Smooth muscle cell (in vitro differentiated cells): ENCODE data around the gene EPHA2. TPM values are rescaled to one million over a fixed set of nuclear protein-coding genes. Genes with fewer than 3 reads are reported as not detected.

Experiments used
- DNase-seq: peaks from one replicate; lab custom pipeline; 2025; ENCODE audit not compliant: unreplicated experiment; lab: John Stamatoyannopoulos, UW
- H2AFZ ChIP-seq: fragments of 200-600 bp; sonication (generic); 2 replicates; pipeline ENCODE4 v1.6.0; 2016; ENCODE audit warnings: antibody characterized with exemption, low read depth, mild to moderate bottlenecking
- H3F3A ChIP-seq: fragments of 200-600 bp; sonication (generic); 2 replicates; pipeline ENCODE4 v1.6.0; 2017; ENCODE audit warnings: antibody characterized with exemption, low read depth
- H3K27ac ChIP-seq: fragments of 200-600 bp; sonication (generic); 2 replicates; pipeline ENCODE4 v1.5.1; 2016; ENCODE audit warnings: low read depth, mild to moderate bottlenecking
- H3K27me3 ChIP-seq: fragments of 200-600 bp; sonication (generic); 2 replicates; pipeline ENCODE4 v1.6.1; 2016; ENCODE audit warnings: low read depth, mild to moderate bottlenecking
- H3K36me3 ChIP-seq: fragments of 200-600 bp; sonication (generic); 2 replicates; pipeline ENCODE4 v1.5.1; 2016; ENCODE audit warnings: low read depth
- H3K4me1 ChIP-seq: fragments of 200-600 bp; sonication (generic); 2 replicates; pipeline ENCODE4 v1.5.1; 2016; ENCODE audit warnings: low read depth
- H3K4me2 ChIP-seq: fragments of 200-600 bp; sonication (generic); 2 replicates; pipeline ENCODE4 v1.6.0; 2016; ENCODE audit warnings: mild to moderate bottlenecking
- H3K4me3 ChIP-seq: fragments of 200-600 bp; sonication (generic); 2 replicates; pipeline ENCODE4 v1.5.1; 2016; ENCODE audit warnings: mild to moderate bottlenecking
- H3K79me2 ChIP-seq: fragments of 200-600 bp; sonication (generic); 2 replicates; pipeline ENCODE4 v1.6.0; 2016; ENCODE audit warnings: low read depth, mild to moderate bottlenecking
- H3K9ac ChIP-seq: fragments of 200-600 bp; sonication (generic); 2 replicates; pipeline ENCODE4 v1.6.0; 2016; ENCODE audit warnings: low read depth
- H3K9me3 ChIP-seq: fragments of 200-600 bp; sonication (generic); replicated peaks from 2 replicates; pipeline ENCODE4 v1.5.1; 2016; ENCODE audit warnings: low read depth
- H4K20me1 ChIP-seq: fragments of 200-600 bp; sonication (generic); 2 replicates; pipeline ENCODE4 v1.6.0; 2016; ENCODE audit warnings: low read depth
- WGBS: methylation state at CpG from one replicate; pipeline ENCODE4 v1.1.7; 2016; ENCODE audit warnings: low lambda C conversion rate; 5-methylcytosine and 5-hydroxymethylcytosine counted together
- polyA plus RNA-seq: library from polyadenylated mRNA; unstranded; fragments of >200 nt; fragmentation: Nextera tagmentation; extraction: Ambion mirVana; gene quantifications from 2 replicates; pipeline ENCODE4 v1.2.1, GENCODE V29; 2016
- total RNA-seq: library from RNA; depleted of rRNA; stranded (reverse); fragments of >200 nt; gene quantifications from 2 replicates; pipeline ENCODE4 v1.2.3, GENCODE V29; 2014
- TF ChIP-seq, protein P1 (sequence below): fragments of 200-600 bp; sonication (generic); IDR thresholded peaks from 2 replicates; pipeline ENCODE4 v1.5.1; 2017; ENCODE audit warnings: borderline replicate concordance, mild to moderate bottlenecking, antibody characterized with exemption; ENCODE audit not compliant: insufficient read depth, poor library complexity, severe bottlenecking

Gene EPHA2
- total and polyA plus RNA-seq, 2 experiments from 2014 or later: 27.3 to 34.8 TPM

GRCh38 chr1:16140068-16140596 is 15.7 kb downstream of the EPHA2 start:
- H3K27me3 ChIP-seq: no peaks in the 10 kb centered on the region
- no peak overlapping the region for H3K4me3 ChIP-seq
- 98% methylated on average over 7 of the region's 7 CpGs for WGBS
- H2AFZ ChIP-seq: no peak overlapping the region
- TF ChIP-seq, protein P1, sequence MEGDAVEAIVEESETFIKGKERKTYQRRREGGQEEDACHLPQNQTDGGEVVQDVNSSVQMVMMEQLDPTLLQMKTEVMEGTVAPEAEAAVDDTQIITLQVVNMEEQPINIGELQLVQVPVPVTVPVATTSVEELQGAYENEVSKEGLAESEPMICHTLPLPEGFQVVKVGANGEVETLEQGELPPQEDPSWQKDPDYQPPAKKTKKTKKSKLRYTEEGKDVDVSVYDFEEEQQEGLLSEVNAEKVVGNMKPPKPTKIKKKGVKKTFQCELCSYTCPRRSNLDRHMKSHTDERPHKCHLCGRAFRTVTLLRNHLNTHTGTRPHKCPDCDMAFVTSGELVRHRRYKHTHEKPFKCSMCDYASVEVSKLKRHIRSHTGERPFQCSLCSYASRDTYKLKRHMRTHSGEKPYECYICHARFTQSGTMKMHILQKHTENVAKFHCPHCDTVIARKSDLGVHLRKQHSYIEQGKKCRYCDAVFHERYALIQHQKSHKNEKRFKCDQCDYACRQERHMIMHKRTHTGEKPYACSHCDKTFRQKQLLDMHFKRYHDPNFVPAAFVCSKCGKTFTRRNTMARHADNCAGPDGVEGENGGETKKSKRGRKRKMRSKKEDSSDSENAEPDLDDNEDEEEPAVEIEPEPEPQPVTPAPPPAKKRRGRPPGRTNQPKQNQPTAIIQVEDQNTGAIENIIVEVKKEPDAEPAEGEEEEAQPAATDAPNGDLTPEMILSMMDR: no peak
- H3K4me2 ChIP-seq: peak overlapping the region; percentile 73
- H3K27ac ChIP-seq: peak overlapping the region; percentile 81
- no peaks in the 10 kb centered on the region for H3K9me3 ChIP-seq
- peaks cover 23% of the 10 kb centered on the region for H3K79me2 ChIP-seq
- peaks cover 31% of the 10 kb centered on the region for H3K4me1 ChIP-seq
- no peak overlapping the region for H3K9ac ChIP-seq
- H4K20me1 ChIP-seq: peaks cover 91% of the 10 kb centered on the region
- DNase-seq: no peak
- peaks cover 27% of the 10 kb centered on the region for H3F3A ChIP-seq
- no peaks in the 10 kb centered on the region for H3K36me3 ChIP-seq

DNA sequence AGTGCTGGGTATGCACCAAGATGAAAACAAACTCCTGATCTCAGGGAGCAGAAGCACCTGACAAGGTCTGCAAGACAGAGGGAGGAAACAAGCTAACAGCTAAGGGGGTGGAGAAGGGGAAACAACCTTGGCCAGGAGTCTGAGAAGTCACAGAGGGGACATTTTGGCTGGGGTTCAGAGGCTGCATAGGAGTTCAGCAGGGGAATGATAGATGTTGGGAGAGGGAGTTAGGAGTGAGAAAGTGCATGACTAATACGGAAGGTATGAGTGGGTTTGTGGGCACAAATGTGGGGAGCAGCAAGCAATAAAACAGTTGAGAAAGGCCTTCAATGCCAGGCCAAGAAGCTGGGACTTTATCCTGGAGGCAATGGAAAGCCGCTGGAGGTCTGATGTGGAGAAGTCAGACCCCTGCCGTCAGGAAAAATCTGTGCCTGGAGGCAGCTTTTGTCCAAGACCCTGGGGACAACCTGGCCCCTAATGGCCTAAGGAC is 16.4 kb downstream of the EPHA2 start:
- Histone ChIP-seq H3K9ac (no peak overlapping the region), H3K36me3 (no peaks in the 10 kb centered on the region), H3F3A (peaks cover 27% of the 10 kb centered on the region), H3K4me3 (no peak overlapping the region), H3K9me3 (no peaks in the 10 kb centered on the region), H3K4me2 (peak overlapping the region; percentile 73), H3K27me3 (no peaks in the 10 kb centered on the region), H4K20me1 (peaks cover 91% of the 10 kb centered on the region), H3K4me1 (peaks cover 26% of the 10 kb centered on the region), H3K79me2 (peaks cover 17% of the 10 kb centered on the region), H2AFZ (no peak overlapping the region), H3K27ac (peak overlapping the region; percentile 81)
- WGBS: 13% methylated on average over 3 of the region's 3 CpGs
- no peak for DNase-seq
- TF ChIP-seq, protein P1: no peak

- H3K27ac ChIP-seq: peak overlapping the region; percentile 20
- peaks cover 27% of the 10 kb centered on the region for H3F3A ChIP-seq
- H3K4me1 ChIP-seq: peaks cover 26% of the 10 kb centered on the region
- H3K36me3 ChIP-seq: no peaks in the 10 kb centered on the region
- H3K79me2 ChIP-seq: peaks cover 15% of the 10 kb centered on the region
- H3K4me3 ChIP-seq: no peak overlapping the region
- WGBS: 78% methylated on average over 9 of the region's 9 CpGs
- H3K4me2 ChIP-seq: peak overlapping the region; percentile 73
- H3K9ac ChIP-seq: no peak overlapping the region
- no peak for DNase-seq
- TF ChIP-seq, protein P1: no peak
- H3K27me3 ChIP-seq: no peaks in the 10 kb centered on the region
- peaks cover 93% of the 10 kb centered on the region for H4K20me1 ChIP-seq
- no peak overlapping the region for H2AFZ ChIP-seq
- H3K9me3 ChIP-seq: no peaks in the 10 kb centered on the region
These were observed 17.1 kb downstream of the EPHA2 start for GRCh38 chr1:16138772-16139221.
